Right lobe of liver (tissue), 4 donors: ENCODE measurements around the gene NCAPD3.

Experiments
- CTCF ChIP-seq, 4 donors: fragments of 200-600 bp in 3 of 4; fragments of 450-650 bp in 1 of 4; IDR thresholded peaks; one replicate each; pipeline versions ENCODE4 v1.5.1 to v1.8.0; 2016 to 2022; ENCODE audit warnings: antibody characterized with exemption in 4 of 4, mild to moderate bottlenecking in 2 of 4
- POLR2A ChIP-seq: fragments of 450-650 bp; IDR thresholded peaks from one replicate; pipeline ENCODE4 v1.6.1; 2017; ENCODE audit warnings: antibody characterized with exemption, mild to moderate bottlenecking
- donor health status: DM: no; HTN: no; CAD: no.
- donor health status: DM: no; HTN: no; CAD: no.
- donor health status: DM: no; HTN: yes; CAD: no.

- TF ChIP-seq POLR2A (no peak), CTCF (IDR thresholded peaks at IDR 0.05) (no peak)
Observed at GRCh38 chr11:134233729-134234179, 10.0 kb upstream of the NCAPD3 start.
